ENCODE data around the gene OTULINL.

GRCh38 chr5:14588758-14589543 is 7.4 kb downstream of the OTULINL start:
- TF ChIP-seq CTCF (IDR thresholded peaks at IDR 0.05) = no peak
- TF ChIP-seq POLR2AphosphoS5 (IDR thresholded peaks at IDR 0.05; ENCODE audit: low read depth, low read length) = no peak
